T-helper 17 cell (primary cell): ENCODE results near the gene DNAH14. TPM values are rescaled to one million over a fixed set of nuclear protein-coding genes. Genes with fewer than 3 reads are reported as not detected.

Source experiments
- ATAC-seq: fragments of 150-1000 bp; cut with Tn5 transposase; 2 replicates; pipeline ENCODE4 v1.10.0; 2021; ENCODE audit warnings: mild to moderate bottlenecking, moderate library complexity
- DNase-seq, 3 donors: peaks; one replicate each; pipeline versions ENCODE4 v3.0.0 to v3.0.0-alpha.2; 2020 to 2021
- H3K9me3 ChIP-seq: one replicate; pipeline ENCODE4 v1.7.0; 2013; ENCODE audit warnings: low read length, mild to moderate bottlenecking; ENCODE audit not compliant: control insufficient read depth, poor library complexity, severe bottlenecking
- H3K27ac Mint-ChIP-seq: one replicate; pipeline ENCODE4 v1.8.0; 2022; ENCODE audit warnings: mild to moderate bottlenecking, moderate library complexity, mixed read lengths
- H3K27me3 Mint-ChIP-seq: one replicate; pipeline ENCODE4 v1.8.0; 2022; ENCODE audit warnings: mixed read lengths
- H3K36me3 Mint-ChIP-seq: one replicate; pipeline ENCODE4 v1.8.0; 2022; ENCODE audit warnings: low read depth, mixed read lengths
- H3K4me1 Mint-ChIP-seq: one replicate; pipeline ENCODE4 v1.8.0; 2022; ENCODE audit warnings: mild to moderate bottlenecking, mixed read lengths
- H3K4me3 Mint-ChIP-seq: one replicate; pipeline ENCODE4 v1.8.0; 2022; ENCODE audit warnings: mild to moderate bottlenecking, moderate library complexity, mixed read lengths
- total RNA-seq, 4 donors: library from RNA in 2 of 4; stranded (reverse) in 2 of 4; gene quantifications; one replicate each; pipeline ENCODE4 v1.2.3 and lab custom pipeline; 2022 to 2026

The DNAH14 gene
- total RNA-seq, 2 donors from 2014 or later = 1.1 TPM; not detected in 1

DNA sequence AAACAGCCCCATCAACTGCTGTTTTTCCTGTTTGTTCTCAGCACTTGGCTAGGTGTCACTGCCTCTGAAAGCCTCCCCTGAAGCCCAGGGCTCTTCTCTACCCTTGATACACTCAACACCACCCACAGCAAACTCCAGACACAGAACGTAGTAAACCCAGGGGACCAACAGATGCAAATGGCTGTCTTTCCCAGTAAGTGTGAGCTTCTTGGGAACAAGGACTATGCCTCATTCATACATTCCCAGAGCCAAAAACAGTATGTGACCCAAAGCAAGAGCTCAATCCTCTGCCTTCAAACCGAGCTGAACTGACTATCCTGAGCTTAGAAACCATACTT is 494.0 kb downstream of the DNAH14 start:
- ATAC-seq (no peak), DNase-seq (no peak)
- H3K27ac Mint-ChIP-seq = peak overlapping the region; percentile 62
- peaks cover 4% of the 10 kb centered on the region for H3K36me3 Mint-ChIP-seq
- H3K4me3 Mint-ChIP-seq = no peak overlapping the region
- peaks cover 40% of the 10 kb centered on the region for H3K4me1 Mint-ChIP-seq
- no peaks in the 10 kb centered on the region for H3K9me3 ChIP-seq
- no peaks in the 10 kb centered on the region for H3K27me3 Mint-ChIP-seq

DNA sequence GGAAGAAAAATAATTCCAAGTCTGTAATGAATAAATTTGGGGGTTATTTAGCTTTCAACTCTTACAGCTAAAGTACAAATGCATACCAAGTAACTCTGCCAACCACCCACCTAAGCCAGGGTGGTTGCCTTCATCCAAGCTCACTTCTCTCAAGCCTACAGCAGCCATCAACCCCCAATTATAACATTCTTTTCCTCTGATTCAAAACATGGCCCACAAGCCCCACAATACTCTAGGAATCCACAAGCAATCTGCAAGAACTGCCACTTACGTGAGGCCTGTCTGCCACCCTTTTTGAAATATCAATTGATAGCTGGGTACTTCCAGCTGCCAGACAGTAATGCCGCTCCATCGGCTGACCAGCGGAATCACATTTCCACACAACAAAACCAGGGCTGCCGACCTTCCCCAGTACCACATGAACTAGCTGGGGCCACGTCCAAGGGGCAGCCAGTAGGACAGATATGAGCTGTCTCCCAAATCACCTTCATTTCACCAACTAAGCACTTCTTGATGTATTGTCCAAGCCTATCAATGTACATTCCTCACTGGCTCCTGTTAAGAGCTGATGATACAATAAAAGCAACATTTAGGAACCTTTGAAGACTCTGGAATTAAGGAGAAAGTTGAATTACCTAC is 495.2 kb downstream of the DNAH14 start:
- no peak for DNase-seq
- H3K4me1 Mint-ChIP-seq = peaks cover 40% of the 10 kb centered on the region
- H3K36me3 Mint-ChIP-seq = peaks cover 2% of the 10 kb centered on the region
- no peaks in the 10 kb centered on the region for H3K9me3 ChIP-seq
- no peak for ATAC-seq
- no peaks in the 10 kb centered on the region for H3K27me3 Mint-ChIP-seq
- H3K4me3 Mint-ChIP-seq = peak overlapping the region; percentile 98
- H3K27ac Mint-ChIP-seq = peak overlapping the region; percentile 95

DNA sequence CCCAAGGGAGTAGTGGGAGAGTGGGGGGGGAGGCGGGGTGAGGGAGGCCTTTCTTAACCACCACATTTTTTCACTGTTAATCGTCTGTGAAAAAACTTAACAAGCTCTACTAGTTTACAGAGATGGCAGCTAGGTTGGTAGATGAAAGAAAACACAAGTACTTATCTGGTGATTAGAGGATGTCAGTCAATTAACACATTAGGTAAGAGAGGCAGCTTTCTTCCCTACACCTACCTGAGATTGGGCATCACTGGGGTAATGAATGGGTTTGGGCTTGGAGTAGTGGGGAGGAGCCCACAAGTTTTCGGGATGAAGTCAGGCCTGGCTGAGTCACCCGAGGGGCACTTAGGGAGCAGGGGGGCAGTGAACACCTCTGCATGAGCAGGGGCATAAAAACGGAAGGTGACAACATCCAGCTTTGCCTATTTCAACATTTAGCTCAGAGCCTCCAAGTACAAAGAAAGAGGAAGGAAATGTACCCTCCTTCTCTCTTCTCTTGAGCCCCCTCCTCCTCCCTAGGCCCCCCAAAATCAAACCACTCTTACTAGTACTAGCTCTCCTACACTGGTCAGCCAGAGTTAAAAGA is 495.8 kb downstream of the DNAH14 start:
- Mint-ChIP-seq H3K36me3 (peaks cover 2% of the 10 kb centered on the region), H3K27ac (peak overlapping the region; percentile 95), H3K27me3 (no peaks in the 10 kb centered on the region), H3K4me1 (peaks cover 40% of the 10 kb centered on the region), H3K4me3 (peak overlapping the region; percentile 98)
- no peaks in the 10 kb centered on the region for H3K9me3 ChIP-seq
- DNase-seq = no peak
- ATAC-seq = no peak

DNA sequence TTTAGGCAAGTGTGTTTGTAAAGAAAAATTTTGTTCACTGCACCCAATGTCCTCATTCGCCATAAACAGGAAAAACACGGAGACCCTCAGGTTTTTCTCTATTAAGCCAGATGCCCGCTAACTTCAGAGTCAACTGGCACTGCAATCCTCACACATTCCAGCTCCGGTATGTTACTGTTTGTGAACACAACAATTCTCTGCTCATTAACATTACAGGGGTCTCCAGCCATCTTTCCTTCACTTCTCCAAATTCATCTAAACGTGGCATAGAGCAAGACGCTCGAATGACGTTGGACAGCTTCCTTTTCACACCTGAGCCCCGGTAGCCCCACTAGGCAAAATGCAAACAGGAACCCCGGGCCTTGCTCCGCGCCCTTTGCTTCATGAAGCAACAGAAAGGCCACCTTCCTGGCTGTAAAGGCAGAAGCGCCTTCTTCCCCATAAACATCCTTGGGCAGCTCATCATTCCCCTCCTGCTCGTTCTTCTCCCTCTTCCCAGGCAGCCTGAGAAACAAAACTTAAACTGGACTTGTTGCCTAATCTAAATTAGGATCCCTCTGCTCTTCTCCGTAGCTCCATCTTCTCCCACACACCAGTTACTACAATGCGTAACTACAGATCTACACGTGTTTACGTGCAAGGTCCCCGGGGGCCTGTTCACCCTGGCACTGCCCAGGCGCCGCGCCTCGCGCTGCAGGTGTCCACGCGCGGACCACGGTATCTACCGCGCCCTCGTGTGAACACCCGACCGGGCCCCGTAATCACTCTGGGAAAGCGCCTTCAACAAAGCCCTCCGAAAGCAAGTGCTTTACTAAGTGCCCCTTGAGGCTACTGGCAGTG is 497.1 kb downstream of the DNAH14 start:
- DNase-seq (no peak), ATAC-seq (no peak)
- Mint-ChIP-seq H3K36me3 (peaks cover 2% of the 10 kb centered on the region), H3K4me1 (peaks cover 40% of the 10 kb centered on the region), H3K27ac (peak overlapping the region; percentile 95), H3K27me3 (no peaks in the 10 kb centered on the region), H3K4me3 (peak overlapping the region; percentile 98)
- no peaks in the 10 kb centered on the region for H3K9me3 ChIP-seq

DNA sequence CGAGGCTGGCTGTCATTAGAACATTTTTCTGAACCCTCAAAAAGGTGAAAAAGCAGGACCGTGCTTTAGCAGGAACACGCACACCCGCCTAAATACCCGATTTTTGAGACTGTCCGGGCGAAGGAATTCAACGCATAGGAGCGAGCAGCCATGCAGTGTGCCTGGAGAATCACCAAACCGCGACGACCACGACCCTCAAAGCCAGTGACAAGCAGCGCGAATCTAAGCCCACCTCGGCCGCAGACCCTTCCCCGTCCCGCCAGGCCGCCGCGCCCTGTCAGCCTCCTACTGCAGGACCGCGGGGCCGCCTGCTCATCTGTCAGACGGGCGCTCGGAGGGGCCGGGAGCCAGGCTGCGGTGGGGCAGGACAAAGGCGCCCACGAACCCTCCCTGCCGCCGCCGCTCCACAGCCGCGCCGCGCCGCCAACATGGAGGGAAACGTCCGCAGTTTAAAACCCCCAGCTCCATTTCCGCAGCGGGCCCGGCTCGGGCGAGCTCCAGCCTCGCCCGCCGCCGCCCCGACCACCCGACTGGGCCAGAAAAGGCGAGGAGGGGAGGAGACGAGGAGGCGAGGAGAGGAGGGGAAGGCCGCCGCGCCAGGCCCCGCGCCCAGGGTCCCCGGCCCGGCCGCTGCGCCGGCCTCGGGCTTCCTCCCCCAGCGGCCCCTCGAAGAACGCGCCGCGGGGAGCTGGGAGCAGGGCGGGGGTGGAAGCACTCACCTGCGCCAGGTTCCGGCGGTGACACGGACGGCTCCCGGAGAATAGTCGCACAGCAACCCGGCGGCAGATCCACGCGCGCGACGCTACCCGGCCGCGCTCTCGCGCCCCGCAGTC is 498.0 kb downstream of the DNAH14 start, which contains the start of gene LBR:
TSS of gene LBR (minus strand) at position 804 of the 833 bp plus-strand sequence. CDS start 3,963 bp downstream, outside the sequence.
- Mint-ChIP-seq H3K4me3 (peak within 1 kb of the TSS; percentile 98), H3K36me3 (peaks cover 2% of the 10 kb centered on the region), H3K27me3 (no peaks in the 10 kb centered on the region), H3K27ac (peak within 1 kb of the TSS; percentile 95), H3K4me1 (peaks cover 34% of the 10 kb centered on the region)
- H3K9me3 ChIP-seq = no peaks in the 10 kb centered on the region
- peak; percentile 13 for ATAC-seq
- no peak for DNase-seq

DNA sequence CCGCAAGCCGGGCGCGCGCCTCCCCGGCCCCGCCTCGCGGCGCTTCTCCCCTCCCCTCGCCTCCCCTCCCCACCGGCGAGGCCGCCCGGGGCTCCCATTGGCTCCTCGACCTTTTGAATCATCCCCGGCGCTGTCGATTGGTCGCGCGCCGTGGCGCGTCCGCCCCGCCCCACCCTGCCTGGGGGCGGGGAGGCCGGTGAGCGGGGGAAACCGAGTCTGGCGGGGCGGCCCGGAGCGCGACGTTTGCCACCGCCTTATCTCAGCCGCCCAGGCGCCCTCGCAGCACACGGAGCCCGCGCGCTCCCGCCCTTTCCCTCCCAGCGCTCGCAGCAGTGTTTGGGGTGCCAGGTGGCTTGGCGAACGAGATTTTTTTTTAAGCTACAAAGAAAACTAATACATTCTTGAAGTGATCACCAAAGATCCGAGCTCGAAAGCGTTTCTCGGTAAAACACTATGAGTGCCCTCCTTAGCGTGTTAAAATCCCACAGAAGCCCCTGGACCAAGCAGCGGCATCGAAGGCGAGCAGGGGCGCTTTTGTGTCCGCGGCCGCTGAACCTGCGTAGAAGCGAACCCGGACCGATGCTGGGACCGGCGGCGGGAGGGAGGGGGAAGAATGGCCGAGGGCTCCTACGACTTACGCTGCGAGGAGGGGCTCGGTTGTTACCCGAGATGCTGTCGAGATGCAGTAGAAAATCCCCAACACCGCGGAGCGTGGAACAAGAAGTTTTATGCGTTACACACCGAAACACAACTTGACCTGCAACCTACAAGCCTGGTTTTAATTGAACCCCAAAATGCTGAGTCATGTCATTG is 498.8 kb downstream of the DNAH14 start:
- Mint-ChIP-seq H3K4me3 (peak overlapping the region; percentile 98), H3K36me3 (peaks cover 2% of the 10 kb centered on the region), H3K4me1 (peaks cover 28% of the 10 kb centered on the region)

DNA sequence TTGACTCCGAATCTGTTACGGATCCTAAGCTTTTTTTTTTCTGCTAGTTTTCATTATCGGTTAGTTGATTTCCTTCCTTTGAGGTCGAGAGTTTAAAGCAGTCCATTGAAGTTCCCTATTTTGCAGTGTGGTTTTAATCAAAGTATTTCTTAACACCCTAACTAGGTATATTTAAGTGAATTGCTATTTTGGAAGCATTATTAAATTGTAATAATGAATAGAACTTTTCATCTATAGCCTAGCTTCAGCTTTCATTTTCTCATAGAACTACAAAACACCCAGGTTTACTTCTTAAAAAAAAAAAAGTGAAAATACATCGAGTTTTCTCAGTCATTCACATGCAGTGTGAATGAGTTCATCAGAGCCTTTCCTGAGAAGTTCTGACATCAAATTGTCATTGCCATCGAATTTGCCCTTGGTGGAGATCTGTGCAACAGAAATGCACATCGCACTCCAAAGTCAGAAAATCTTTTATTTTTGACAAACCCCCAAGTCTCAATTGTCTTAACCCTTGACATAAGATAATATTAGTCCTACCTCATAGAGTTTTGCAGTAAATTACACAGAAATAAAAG is 499.5 kb downstream of the DNAH14 start:
- H3K27ac Mint-ChIP-seq = peak overlapping the region; percentile 86
- no peaks in the 10 kb centered on the region for H3K36me3 Mint-ChIP-seq
- H3K9me3 ChIP-seq = no peaks in the 10 kb centered on the region
- DNase-seq (no peak), ATAC-seq (no peak)
- H3K27me3 Mint-ChIP-seq = no peaks in the 10 kb centered on the region
- H3K4me3 Mint-ChIP-seq = peak overlapping the region; percentile 98
- peaks cover 22% of the 10 kb centered on the region for H3K4me1 Mint-ChIP-seq

More for the DNA sequence above, 498.8 kb downstream of the DNAH14 start:
- ATAC-seq (peak; percentile 93), DNase-seq (peak; percentile 84 to 90 (median 90))
- no peaks in the 10 kb centered on the region for H3K9me3 ChIP-seq
- no peaks in the 10 kb centered on the region for H3K27me3 Mint-ChIP-seq
- H3K27ac Mint-ChIP-seq = peak overlapping the region; percentile 86

DNA sequence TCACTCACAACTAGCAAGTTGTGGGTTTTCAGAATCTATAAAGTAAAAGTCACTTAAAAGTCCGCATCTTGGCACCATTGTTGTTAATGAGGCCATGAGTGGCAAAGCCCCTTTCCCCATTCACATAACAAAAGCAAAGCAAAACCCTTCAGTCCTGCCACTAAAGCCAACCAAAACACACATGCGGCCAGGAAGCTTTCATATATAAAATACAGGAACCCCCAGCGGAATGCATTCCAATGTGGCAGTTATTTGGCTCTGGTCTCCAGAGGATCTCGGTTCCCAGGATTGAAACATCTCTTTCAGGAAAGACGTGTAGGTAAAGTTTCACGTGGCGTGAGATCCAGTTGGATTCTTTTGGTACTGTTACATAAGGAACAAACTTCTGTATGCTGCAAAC is 500.8 kb downstream of the DNAH14 start:
- no peak overlapping the region for H3K4me3 Mint-ChIP-seq

DNA sequence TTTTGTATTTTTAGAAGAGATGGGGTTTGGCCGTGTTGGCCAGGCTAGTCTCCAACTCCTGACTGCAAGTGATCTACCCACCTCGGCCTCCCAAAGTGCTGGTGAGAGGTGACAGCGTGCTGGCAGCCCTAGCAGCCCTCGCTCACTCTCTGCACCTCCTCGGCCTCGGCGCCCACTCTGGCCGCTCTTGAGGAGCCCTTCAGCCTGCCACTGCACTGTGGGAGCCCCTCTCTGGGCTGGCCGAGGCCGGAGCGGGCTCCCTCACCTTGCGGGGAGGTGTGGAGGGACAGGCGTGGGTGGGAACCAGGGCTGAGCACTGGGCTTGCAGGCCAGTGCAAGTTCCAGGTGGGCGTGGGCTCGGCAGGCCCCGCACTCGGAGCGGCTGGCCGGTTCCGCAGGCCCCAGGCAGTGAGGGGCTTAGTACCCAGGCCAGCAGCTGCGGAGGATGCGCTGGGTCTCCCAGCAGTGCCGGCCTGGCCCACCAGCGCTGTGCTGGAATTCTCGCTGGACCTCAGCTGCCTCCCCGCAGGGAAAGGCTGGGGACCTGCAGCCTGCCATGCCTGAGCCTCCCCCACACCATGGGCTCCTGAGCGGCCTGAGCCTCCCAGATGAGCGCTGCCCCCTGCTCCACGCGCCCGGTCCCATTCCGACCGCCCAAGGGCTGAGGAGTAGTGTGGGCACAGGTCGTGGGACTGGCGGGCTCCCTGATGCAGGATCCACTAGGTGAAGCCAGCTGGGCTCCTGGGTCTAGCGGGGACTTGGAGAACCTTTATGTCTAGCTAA is 501.8 kb downstream of the DNAH14 start:
- H3K36me3 Mint-ChIP-seq = peaks cover 2% of the 10 kb centered on the region
- no peak overlapping the region for H3K27ac Mint-ChIP-seq
- DNase-seq = no peak
- H3K27me3 Mint-ChIP-seq = no peaks in the 10 kb centered on the region
- no peak overlapping the region for H3K4me3 Mint-ChIP-seq
- peaks cover 13% of the 10 kb centered on the region for H3K4me1 Mint-ChIP-seq
- H3K9me3 ChIP-seq = no peaks in the 10 kb centered on the region
- ATAC-seq = no peak

More for the DNA sequence above, 500.8 kb downstream of the DNAH14 start:
- ATAC-seq (no peak), DNase-seq (no peak)
- H3K9me3 ChIP-seq = no peaks in the 10 kb centered on the region
- Mint-ChIP-seq H3K4me1 (peaks cover 18% of the 10 kb centered on the region), H3K27ac (no peak overlapping the region), H3K36me3 (peaks cover 2% of the 10 kb centered on the region), H3K27me3 (no peaks in the 10 kb centered on the region)

DNA sequence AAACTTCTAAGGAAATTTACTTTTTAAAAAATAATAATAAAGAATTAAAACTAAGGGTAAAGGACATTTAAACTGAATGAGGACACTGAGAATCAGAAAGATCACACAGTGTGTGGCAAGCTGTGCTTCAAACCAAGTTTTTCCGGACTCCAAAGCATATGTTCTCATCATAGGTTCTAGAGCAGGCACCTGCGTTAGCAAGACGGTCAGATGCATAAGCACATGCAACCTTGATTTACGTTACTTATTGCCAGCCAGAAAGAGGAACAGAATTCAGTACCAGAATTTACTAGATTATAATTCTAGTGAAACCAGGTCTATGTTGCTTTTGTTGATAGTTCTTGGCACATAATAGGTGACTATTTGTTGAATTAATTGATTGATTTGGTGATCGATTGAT is 504.6 kb downstream of the DNAH14 start:
- no peak for ATAC-seq
- Mint-ChIP-seq H3K36me3 (peaks cover 2% of the 10 kb centered on the region), H3K27me3 (no peaks in the 10 kb centered on the region), H3K4me1 (peaks cover 7% of the 10 kb centered on the region), H3K4me3 (no peak overlapping the region), H3K27ac (no peak overlapping the region)
- no peak for DNase-seq
- H3K9me3 ChIP-seq = no peaks in the 10 kb centered on the region

DNA sequence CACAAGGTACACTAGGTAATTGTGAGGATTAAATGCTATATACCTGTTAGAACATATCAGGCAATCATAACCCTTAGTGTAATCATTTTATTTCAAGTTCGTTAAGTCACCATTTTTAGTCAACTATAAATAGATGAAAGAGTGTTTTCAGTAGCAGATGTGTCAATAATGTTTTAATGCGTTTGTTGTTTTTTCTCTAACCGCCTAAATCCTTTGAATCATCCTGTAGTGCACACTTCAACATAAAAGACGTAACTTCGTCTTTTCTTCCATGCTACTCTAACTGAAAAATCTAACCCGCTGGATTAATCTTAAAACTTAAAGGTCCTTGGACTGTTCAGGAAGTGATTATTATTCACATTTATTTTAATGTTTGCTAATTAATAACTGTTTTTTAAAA is 505.6 kb downstream of the DNAH14 start:
- ATAC-seq (no peak), DNase-seq (no peak)
- H3K27ac Mint-ChIP-seq = peak overlapping the region; percentile 72
- H3K27me3 Mint-ChIP-seq = no peaks in the 10 kb centered on the region
- no peaks in the 10 kb centered on the region for H3K9me3 ChIP-seq
- no peak overlapping the region for H3K4me3 Mint-ChIP-seq
- H3K36me3 Mint-ChIP-seq = peaks cover 2% of the 10 kb centered on the region
- peaks cover 8% of the 10 kb centered on the region for H3K4me1 Mint-ChIP-seq
